Superior temporal gyrus (tissue), 1 donor: Measurements from ENCODE around the gene SH3PXD2A.
"Not testable (repeated sequence)": the region's sequence is repeated elsewhere in the genome, so short reads cannot be mapped to it uniquely, and the experiment has no call there.

Experiments
- DNase-seq: peaks from one replicate; pipeline ENCODE4 v3.0.0-alpha.2; 2016; ENCODE audit errors: extremely low spot score

The SH3PXD2A gene

DNA sequence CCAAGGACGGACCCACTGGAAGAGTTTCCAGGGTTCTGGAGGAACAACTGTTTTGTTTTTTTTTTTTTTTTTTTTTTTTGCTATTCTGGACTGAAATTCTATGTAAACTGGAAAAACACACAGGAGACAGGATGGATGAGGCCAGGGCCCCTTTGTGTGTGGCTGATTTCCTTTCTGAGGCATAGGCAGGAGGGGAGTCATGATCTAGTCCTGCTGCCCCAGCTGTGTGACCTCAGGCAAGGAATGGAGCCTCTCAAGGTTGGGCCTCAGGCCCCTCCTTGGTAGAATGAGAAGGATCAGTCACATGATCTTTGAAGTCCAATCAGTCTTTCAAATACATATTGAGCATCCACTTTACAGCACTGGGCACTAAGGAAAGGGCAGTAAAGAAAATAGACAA, 87.6 kb downstream of the SH3PXD2A start:
- no peak for DNase-seq

DNA sequence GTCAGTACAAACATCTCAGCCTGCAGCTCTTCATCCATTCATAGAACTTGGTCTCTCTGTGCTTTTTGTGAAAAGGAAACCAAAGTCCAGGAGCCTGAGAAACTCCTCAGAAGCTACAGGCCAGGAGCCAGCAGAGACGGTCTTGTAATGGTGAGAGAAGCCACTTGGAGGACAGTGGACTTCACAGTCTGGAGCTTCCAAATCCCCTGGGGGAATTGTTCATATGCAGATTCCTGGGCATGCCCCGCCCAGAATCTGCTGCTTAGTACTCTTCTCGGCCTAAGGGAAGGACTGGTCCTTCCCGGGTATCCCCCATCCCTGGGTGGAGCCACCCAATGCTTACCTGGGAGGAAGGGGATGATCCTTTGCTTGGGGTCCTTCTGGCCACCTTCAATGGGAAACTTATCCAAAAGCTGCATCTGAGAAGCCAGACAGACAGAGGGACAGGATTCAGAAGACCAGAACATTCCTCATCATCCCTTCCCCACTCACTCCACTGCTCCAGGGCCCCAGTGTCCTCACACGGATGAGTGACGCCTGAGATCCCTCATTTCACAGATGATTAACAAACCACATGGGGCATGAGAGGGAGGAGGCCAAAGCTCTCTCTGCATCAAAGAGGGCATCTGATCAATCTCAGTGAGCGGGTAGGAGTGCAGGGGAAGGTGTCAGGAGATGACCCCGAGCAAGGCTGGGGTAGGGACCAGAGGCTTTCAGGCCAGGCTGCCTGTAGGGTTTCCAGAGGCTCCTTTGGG, 88.4 kb downstream of the SH3PXD2A start:
- DNase-seq: no peak

GRCh38 chr10:103765981-103766380, 89.4 kb downstream of the SH3PXD2A start:
- DNase-seq: no peak

- DNase-seq: no peak
These were observed 90.2 kb downstream of the SH3PXD2A start for GRCh38 chr10:103765168-103765567.

DNA sequence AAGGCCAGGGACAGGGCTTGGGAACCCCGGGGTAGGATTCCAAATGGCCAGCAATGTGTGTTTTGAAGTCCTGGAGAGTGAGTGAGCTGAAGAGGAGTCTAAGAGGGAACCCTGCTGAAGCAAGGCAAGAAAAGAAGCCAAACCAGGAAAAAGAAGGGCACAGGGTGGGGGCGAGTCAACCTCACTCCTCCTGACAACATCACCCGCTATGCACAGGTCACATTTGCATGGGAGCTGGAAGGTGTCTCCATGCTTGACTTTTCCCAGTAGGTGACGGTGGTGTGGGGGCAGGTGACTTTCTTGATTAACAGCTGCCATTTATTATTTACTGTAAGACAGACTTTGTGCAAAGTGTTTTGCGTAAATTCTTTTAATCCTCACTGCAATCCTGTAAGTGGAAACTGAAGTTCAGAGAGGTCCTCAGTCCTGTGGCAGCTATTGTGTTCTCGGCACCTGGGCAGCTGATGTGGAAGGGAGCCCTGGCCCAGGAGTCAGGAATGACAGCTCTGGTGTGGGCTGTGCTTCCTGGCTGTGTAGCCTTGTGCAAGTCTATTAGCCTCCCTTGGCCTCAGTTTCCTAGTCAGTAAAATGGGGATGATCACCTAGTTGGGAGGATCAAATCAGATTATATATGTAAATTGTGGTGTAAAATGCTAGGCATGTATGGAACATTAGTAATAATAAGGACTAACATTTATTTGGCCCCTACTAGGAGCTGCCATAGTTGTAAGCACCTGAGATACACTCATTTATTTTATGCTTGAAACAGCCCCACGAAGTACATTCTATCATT, 90.9 kb downstream of the SH3PXD2A start:
- no peak for DNase-seq

DNA sequence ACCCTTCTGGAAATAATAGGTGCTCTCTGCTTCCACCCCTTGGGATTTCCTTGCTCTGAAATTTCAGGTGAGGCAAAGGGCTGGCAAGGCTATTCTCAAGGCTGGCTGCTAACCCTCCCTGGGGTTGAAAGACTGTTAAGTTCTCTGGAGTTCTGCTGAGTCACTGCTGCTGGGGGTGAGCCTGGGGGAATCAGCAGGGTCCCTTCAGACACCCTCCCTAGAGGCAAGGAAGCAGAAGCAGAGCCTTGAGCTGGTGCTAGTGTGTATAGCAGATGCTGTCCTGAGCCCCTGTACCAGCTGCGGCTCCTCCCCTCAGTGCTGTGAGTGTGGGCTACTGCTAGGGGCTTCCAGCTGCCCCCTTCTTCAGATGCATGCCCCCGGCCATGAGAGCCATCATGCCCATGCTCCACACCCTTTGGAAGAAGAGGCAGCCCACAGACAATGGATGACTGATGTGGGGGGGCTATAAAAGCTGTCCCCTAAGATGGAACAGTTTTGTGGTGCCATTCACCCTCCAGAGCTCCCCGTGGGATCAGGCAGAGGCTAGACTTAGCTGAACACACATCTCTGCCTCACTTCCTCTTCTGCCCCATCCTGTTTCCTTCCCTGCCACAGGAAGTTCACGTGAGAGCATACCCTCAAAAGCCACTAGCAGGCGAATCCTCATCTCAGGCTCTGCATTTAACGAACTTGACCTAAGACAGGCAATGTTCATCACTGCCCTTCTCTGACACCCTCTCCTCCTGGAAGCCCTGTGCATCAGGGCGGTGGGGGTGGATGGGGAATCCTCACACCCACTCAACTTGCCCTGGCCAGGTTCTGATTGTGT, 91.8 kb downstream of the SH3PXD2A start:
- no peak for DNase-seq

DNA sequence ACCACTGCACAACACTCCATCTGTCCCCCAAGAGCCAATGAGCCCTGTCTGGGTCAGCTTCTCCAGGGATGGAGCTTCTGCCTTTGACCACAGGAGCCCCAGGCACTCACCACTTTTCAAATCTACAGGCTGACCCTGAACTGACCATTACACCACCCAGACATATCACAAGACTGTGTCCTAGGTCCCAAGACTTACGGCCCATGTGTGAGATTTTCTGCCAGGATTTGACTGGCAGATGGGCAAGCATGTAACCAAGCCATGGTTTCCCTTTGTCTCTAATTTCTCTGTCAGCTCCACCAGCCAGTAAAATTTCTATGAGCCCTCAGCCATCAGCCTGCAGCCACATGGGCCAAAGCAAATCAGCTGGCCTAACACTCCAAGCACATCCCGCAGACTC, 92.5 kb downstream of the SH3PXD2A start:
- DNase-seq: no peak

DNA sequence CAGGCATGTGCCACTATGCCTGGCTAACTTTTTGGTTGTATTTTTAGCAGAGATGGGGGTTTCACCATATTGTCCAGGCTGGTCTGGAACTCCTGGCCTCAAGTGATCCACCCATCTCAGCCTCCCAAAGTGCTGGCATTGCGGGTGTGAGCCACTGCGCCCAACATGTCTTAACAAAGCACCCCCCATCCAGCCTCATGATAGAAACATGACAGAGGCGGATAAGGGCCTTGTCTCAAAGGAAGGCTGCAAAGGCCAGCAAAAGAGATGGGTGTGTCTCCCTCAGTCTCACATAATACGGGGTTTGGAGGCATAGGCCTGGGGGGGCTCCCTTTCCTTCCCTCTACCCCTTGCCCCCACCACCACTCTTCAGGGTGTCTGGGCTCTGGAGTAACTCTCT, 93.2 kb downstream of the SH3PXD2A start:
- DNase-seq: no peak

DNA sequence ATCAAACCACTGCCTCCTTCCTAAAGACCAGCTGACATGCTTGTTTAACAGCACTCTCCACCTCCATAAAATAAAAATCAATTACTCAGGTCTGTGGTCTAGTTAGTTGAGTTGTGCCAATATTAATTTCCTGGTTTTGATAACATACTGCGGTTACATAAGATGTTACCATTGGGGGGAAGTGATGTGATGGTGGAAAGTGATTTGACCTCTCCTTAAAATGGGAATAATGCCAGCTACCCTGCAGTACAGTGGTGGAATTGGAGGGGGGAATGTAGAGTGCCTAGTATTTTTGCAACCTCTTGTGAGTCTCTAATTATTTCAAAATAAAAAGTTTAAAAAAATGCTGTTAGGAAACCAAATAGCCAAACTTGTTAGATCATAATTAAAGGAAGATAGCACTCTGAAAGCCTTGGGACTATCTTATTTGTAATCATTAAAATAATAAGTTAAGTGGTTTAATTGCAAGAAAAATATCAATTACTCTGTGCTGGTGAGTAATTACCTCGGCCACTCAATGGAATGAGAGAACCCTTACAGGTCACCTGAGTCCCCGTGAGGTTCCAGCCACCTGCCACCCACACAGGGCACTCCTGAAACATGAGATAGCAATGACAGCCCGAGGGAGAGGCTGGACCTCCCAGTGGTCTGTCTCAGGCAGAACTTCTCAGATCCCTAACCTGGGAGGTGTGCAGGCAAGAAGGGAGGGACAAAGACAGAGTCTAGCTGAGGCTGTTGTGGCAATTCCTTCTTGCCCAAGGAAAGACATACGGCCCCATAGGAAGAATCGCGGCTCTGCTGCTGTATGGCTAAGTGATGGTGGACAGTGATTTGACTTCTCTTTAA, 94.1 kb downstream of the SH3PXD2A start:
- no peak for DNase-seq

GRCh38 chr10:103760233-103760632, 95.1 kb downstream of the SH3PXD2A start:
- DNase-seq: not testable (repeated sequence)

GRCh38 chr10:103759100-103759781, 96.1 kb downstream of the SH3PXD2A start:
- peak; percentile 82 for DNase-seq

GRCh38 chr10:103758294-103758681, 97.1 kb downstream of the SH3PXD2A start:
- no peak for DNase-seq

GRCh38 chr10:103757531-103758293, 97.7 kb downstream of the SH3PXD2A start:
- peak; percentile 20 for DNase-seq

DNA sequence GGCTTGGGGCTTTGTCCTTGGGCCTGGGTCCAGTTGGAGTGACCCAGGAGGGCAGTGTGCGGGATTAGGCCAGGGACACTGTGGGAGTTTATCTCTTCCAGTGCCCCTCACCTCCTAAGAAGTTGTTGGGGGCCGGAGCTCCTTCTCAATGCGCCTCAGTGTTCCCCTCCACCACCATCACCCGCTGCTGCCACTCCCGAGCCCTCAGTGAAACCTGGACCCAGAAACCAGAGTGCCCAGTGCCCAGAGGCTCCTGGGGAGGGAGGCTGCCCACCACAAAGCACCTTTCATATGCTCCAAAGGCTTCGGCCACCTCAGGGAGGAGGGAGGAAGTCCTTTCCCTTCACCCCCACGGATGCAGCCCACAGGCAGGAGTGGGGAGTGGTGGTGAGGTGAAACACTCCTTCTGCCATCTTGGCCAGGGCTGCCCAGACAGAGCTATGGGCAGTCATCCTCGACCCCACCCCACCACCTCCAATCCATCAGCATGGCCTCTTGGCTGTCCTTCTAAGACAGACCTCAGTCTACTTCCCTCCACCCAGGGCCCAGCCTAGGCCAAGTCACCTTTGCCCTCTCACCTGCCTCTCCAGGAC, 99.0 kb downstream of the SH3PXD2A start:
- no peak for DNase-seq

DNA sequence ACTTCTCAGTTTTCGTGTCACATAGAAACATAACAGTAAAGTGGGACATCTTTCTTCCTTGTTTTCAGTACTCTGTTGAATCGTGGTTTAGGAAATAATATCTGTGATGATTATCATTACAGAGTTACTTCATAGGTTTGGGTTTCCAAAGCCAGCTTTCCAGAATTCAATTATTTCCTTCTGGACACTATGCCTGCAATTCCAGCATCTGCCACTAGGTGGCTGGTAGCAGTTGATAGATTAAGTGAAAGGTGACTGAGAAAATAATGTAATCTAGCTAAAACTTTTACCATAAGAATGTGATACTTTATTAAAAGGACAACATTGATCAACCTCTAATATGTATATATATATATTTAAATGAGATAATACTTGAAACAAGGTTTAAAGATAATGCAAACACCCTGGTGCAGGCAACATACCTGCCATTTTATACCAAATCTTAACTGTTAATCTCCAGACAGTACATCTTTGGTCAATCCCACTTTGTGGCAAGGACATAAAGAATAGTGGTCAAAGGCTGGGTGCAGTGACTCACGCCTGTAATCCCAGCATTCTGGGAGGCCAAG, 102.6 kb downstream of the SH3PXD2A start:
- no peak for DNase-seq

GRCh38 chr10:103751667-103752290, 103.6 kb downstream of the SH3PXD2A start:
- no peak for DNase-seq

DNA sequence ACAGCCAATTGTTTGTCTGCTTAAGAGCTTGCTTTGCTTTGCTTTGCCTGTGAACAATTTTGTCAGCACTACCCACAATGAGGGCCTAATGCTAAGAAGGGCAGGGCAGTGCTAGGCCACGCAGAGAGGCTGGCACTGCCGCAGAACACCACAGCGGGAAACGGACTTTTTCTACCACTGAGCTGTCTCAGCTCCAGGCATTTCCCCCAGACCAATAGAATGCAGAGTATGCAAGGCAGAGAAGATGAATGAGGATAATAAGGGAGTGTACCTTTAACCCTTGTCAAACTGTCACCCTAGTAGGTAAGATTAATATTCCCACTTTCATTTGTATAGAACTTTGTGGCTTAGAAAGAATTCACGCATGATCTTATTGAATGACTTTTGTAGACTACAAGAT, 104.5 kb downstream of the SH3PXD2A start:
- DNase-seq: no peak

- no peak for DNase-seq
These were observed 105.6 kb downstream of the SH3PXD2A start for GRCh38 chr10:103749779-103750178.

GRCh38 chr10:103748020-103748419, 107.4 kb downstream of the SH3PXD2A start:
- no peak for DNase-seq
